GM06990 (cell line): ENCODE measurements around the gene RPL22L1.

Experiments used
- DNase-seq: peaks from one replicate; pipeline ENCODE4 v3.0.0-alpha.2; 2011; ENCODE audit not compliant: insufficient read length; ENCODE audit errors: extremely low read depth
- H3K27me3 ChIP-seq: replicated peaks from 2 replicates; pipeline ENCODE4 v1.6.0; 2011; ENCODE audit warnings: low read length; ENCODE audit not compliant: control insufficient read depth, insufficient read depth
- H3K36me3 ChIP-seq: 2 replicates; pipeline ENCODE4 v1.5.1; 2011; ENCODE audit warnings: low read length; ENCODE audit not compliant: control insufficient read depth, insufficient read depth
- H3K4me3 ChIP-seq: replicated peaks from 2 replicates; pipeline ENCODE4 v1.5.1; 2011; ENCODE audit warnings: low read depth, mild to moderate bottlenecking, control low read depth, low read length
- TF ChIP-seq, protein P1 (sequence below): IDR thresholded peaks from 2 replicates; pipeline ENCODE4 v1.5.1; 2011; ENCODE audit warnings: low read length, control low read depth, mild to moderate bottlenecking, inconsistent platforms; ENCODE audit not compliant: insufficient read depth, poor library complexity, severe bottlenecking

Gene RPL22L1

DNA sequence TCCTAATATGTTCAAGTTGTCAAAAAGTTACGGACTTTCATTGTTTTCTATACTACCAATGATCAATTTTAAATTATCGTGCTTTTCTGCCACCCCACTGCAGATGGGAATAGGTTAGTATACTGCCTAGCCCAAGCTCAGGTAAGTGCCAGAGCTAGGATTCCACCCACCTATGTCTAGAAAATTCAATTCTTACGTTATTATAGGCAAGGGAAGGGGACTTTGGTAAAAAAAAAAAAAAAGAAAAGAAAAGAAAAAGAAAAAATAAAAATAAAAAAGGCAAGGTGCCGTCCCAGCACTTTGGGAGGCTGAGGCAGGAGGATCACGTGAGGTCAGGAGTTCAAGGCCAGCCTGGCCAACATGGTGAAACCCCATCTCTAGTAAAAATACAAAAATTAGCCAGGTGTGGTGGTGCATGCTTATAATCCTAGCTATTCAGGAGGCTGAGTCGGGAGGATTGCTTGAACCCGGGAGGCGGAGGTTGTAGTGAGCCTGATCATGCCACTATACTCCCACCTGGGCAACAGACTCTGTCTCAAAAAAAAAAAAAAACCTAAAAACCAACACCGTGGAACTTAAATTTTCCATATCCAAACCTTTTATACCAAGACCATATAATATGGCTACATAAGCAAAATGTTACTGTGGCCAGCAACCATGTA lies 1.3 kb downstream of the RPL22L1 start:
- DNase-seq: no peak
- Histone ChIP-seq H3K27me3 (no peaks in the 10 kb centered on the region), H3K36me3 (peaks cover 3% of the 10 kb centered on the region; the same call in 1 of the 2 replicates), H3K4me3 (peak overlapping the region; percentile 99)
- TF ChIP-seq, protein P1, sequence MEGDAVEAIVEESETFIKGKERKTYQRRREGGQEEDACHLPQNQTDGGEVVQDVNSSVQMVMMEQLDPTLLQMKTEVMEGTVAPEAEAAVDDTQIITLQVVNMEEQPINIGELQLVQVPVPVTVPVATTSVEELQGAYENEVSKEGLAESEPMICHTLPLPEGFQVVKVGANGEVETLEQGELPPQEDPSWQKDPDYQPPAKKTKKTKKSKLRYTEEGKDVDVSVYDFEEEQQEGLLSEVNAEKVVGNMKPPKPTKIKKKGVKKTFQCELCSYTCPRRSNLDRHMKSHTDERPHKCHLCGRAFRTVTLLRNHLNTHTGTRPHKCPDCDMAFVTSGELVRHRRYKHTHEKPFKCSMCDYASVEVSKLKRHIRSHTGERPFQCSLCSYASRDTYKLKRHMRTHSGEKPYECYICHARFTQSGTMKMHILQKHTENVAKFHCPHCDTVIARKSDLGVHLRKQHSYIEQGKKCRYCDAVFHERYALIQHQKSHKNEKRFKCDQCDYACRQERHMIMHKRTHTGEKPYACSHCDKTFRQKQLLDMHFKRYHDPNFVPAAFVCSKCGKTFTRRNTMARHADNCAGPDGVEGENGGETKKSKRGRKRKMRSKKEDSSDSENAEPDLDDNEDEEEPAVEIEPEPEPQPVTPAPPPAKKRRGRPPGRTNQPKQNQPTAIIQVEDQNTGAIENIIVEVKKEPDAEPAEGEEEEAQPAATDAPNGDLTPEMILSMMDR: no peak

- Histone ChIP-seq H3K36me3 (peaks cover 3% of the 10 kb centered on the region; the same call in 1 of the 2 replicates), H3K27me3 (no peaks in the 10 kb centered on the region), H3K4me3 (peak overlapping the region; percentile 99)
- no peak for DNase-seq
- TF ChIP-seq, protein P1: no peak
These were observed 2.7 kb downstream of the RPL22L1 start for GRCh38 chr3:170867143-170867937.

DNA sequence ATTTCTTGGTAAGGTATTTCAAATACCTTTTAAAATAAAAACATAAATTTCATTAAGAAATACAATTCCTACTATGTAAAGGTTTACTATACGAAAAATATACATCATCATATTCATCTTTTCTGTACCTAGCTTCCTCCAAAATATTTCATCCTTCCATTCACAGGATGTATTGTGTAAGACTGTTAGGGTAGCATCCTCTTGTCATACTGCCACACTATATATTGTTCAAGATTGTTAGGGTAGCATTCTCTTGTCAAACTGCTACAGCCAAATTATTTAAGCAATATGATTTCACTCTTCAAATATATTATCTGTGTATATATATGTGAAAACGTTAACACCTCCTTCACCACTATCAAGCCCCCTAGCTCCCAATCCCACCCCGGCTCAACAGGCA lies 3.5 kb downstream of the RPL22L1 start:
- TF ChIP-seq, protein P1: no peak
- no peaks in the 10 kb centered on the region for H3K27me3 ChIP-seq
- peaks cover 3% of the 10 kb centered on the region; the same call in 1 of the 2 replicates for H3K36me3 ChIP-seq
- DNase-seq: no peak
- no peak overlapping the region for H3K4me3 ChIP-seq

GRCh38 chr3:170865209-170866094 lies 4.5 kb downstream of the RPL22L1 start:
- TF ChIP-seq, protein P1: no peak
- H3K4me3 ChIP-seq: no peak overlapping the region
- H3K36me3 ChIP-seq: peaks cover 3% of the 10 kb centered on the region; the same call in 1 of the 2 replicates
- DNase-seq: no peak
- H3K27me3 ChIP-seq: no peaks in the 10 kb centered on the region

DNA sequence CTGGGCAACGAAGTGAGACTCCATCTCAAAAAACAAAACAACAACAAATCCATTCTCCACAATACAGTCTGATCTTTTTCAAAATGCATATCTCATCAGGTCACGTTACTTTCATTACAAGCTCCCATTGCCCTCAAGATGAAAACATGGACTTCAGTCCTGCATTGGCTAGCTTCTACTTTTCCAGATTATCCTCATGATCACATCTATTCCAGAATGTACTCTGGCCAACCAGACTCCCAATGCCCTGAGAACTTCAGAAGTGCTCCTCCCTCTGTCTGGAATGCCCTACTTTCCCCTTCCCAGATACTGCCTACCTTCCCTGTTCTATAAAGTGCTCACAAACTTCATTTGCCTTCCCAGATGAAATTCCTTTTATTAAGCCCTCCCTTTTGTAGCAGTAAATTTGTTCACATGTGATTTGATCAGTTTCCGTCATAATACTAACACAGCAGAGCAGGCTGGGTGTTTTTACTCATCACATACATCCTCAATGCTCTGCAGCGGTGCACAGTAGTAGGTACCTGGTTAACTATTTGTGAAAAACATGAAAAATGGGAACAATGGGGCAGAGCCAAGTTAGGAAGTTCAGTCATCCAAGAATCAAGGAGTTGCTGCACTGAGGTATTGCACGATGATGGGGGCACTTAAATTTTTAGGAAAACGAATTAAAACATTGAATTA lies 5.3 kb downstream of the RPL22L1 start:
- Histone ChIP-seq H3K36me3 (peaks cover 3% of the 10 kb centered on the region; the same call in 1 of the 2 replicates), H3K27me3 (no peaks in the 10 kb centered on the region), H3K4me3 (no peak overlapping the region)
- DNase-seq: no peak
- TF ChIP-seq, protein P1: no peak
